HG03097 (cell line): ENCODE data around the gene CCT7.
A peak's percentile ranks its signal among the peaks of the same experiment; 100 is the strongest.
"Not testable (repeated sequence)": the region's sequence is repeated elsewhere in the genome, so short reads cannot be mapped to it uniquely, and the experiment has no call there.

ENCODE experiments used
- ATAC-seq: cut with Tn5 transposase; IDR thresholded peaks from one replicate; pipeline ENCODE4 v1.9.1; 2021; ENCODE audit not compliant: unreplicated experiment, low FRiP score

CCT7 gene

GRCh38 chr2:73233932-73234832 is at the start of gene CCT7:
Gene CCT7 (plus strand): TSS chr2:73234308. CDS start chr2:73234379, 71 bp downstream.
- ATAC-seq, result peak; percentile 58

- no peak for ATAC-seq
Measured at GRCh38 chr2:73185965-73186364, 48.1 kb upstream of the CCT7 start.

GRCh38 chr2:73187549-73187948 is 46.6 kb upstream of the CCT7 start:
- ATAC-seq, result no peak

GRCh38 chr2:73197579-73197978 is 36.5 kb upstream of the CCT7 start:
- ATAC-seq, result no peak

- not testable (repeated sequence) for ATAC-seq
Measured at GRCh38 chr2:73200281-73200680, 33.8 kb upstream of the CCT7 start.

GRCh38 chr2:73202156-73203054 is 31.7 kb upstream of the CCT7 start, which contains the start of gene NOTO:
Gene NOTO (plus strand): TSS chr2:73202574. CDS start chr2:73202667, 93 bp downstream.
- ATAC-seq, result no peak

- ATAC-seq, result no peak
Measured at GRCh38 chr2:73203055-73203681, 30.9 kb upstream of the CCT7 start.

- no peak for ATAC-seq
Measured at GRCh38 chr2:73205611-73206010, 28.5 kb upstream of the CCT7 start.

- no peak for ATAC-seq
Measured at GRCh38 chr2:73208258-73208657, 25.9 kb upstream of the CCT7 start.

- ATAC-seq, result no peak
Measured at GRCh38 chr2:73210019-73210418, 24.1 kb upstream of the CCT7 start.

- no peak for ATAC-seq
Measured at GRCh38 chr2:73210696-73211095, 23.4 kb upstream of the CCT7 start.

- no peak for ATAC-seq
Measured at GRCh38 chr2:73212098-73212447, 22.0 kb upstream of the CCT7 start.

- ATAC-seq, result peak; percentile 66
Measured at GRCh38 chr2:73212448-73213176, 21.5 kb upstream of the CCT7 start.

GRCh38 chr2:73214120-73215035 is 19.7 kb upstream of the CCT7 start, which contains the start of gene SMYD5:
Gene SMYD5 (plus strand): TSS chr2:73214245. CDS start chr2:73214267, 22 bp downstream.
- ATAC-seq, result peak; percentile 91

- ATAC-seq, result no peak
Measured at GRCh38 chr2:73215254-73215653, 18.9 kb upstream of the CCT7 start.

- no peak for ATAC-seq
Measured at GRCh38 chr2:73217160-73217559, 16.9 kb upstream of the CCT7 start.

- ATAC-seq, result no peak
Measured at GRCh38 chr2:73217826-73218225, 16.3 kb upstream of the CCT7 start.

GRCh38 chr2:73218298-73218697 is 15.8 kb upstream of the CCT7 start:
- ATAC-seq, result no peak

- no peak for ATAC-seq
Measured at GRCh38 chr2:73223821-73224220, 10.3 kb upstream of the CCT7 start.
